Measurements from ENCODE around the gene SCAPER.

Gene SCAPER

GRCh38 chr15:76384409-76384808, 520.7 kb downstream of the SCAPER start:
- Histone ChIP-seq H3K27ac (replicated peaks; ENCODE audit: low read length) (no peak overlapping the region), H3K4me1 (ENCODE audit: control insufficient read depth in 2 of 2, insufficient read depth in 1 of 2, low read depth in 1 of 2, low read length in 2 of 2) (no peaks in the 10 kb centered on the region), H3K14ac (ENCODE audit: low read length) (no peak overlapping the region), H3K9me3 (replicated peaks in 1 of 2; ENCODE audit: control insufficient read depth in 2 of 2, insufficient read depth in 1 of 2, low read depth in 1 of 2, low read length in 2 of 2) (no peaks in the 10 kb centered on the region), H3K4ac (ENCODE audit: low read length) (no peak overlapping the region), H3K4me2 (ENCODE audit: insufficient read depth, low read length, poor library complexity, severe bottlenecking) (no peak overlapping the region), H3K36me3 (replicated peaks in 1 of 2; ENCODE audit: control insufficient read depth in 2 of 2, insufficient read depth in 2 of 2, low read length in 2 of 2) (no peaks in the 10 kb centered on the region), H4K8ac (ENCODE audit: low read depth, low read length) (no peak overlapping the region), H3K9ac (ENCODE audit: low read depth, low read length, poor library complexity) (no peak overlapping the region), H2BK15ac (ENCODE audit: low read length) (no peak overlapping the region), H3K27me3 (ENCODE audit: control insufficient read depth in 3 of 3, insufficient read depth in 3 of 3, low read depth in 1 of 3, low read length in 3 of 3) (no peaks in the 10 kb centered on the region), H4K91ac (ENCODE audit: low read depth, low read length, poor library complexity) (no peak overlapping the region), H2AK5ac (ENCODE audit: low read depth, low read length) (no peak overlapping the region), H2BK5ac (ENCODE audit: low read length) (no peak overlapping the region), H3K4me3 (ENCODE audit: low read length in 2 of 2) (no peak overlapping the region), H2BK120ac (ENCODE audit: low read depth, low read length) (no peak overlapping the region), H3K79me1 (ENCODE audit: low read depth, low read length) (no peaks in the 10 kb centered on the region), H2AFZ (ENCODE audit: low read length) (no peak overlapping the region), H3K18ac (ENCODE audit: low read length) (no peak overlapping the region), H2BK12ac (ENCODE audit: low read length) (no peak overlapping the region), H3K23ac (ENCODE audit: low read depth, low read length, poor library complexity) (no peak overlapping the region)
- no peak for DNase-seq (ENCODE audit: low spot score)
- WGBS, 2 donors (ENCODE audit: extremely low coverage in 2 of 2, insufficient read length in 2 of 2, insufficient replicate concordance in 1 of 2): no CpG with 5 or more reads among the region's 2 CpGs

DNA sequence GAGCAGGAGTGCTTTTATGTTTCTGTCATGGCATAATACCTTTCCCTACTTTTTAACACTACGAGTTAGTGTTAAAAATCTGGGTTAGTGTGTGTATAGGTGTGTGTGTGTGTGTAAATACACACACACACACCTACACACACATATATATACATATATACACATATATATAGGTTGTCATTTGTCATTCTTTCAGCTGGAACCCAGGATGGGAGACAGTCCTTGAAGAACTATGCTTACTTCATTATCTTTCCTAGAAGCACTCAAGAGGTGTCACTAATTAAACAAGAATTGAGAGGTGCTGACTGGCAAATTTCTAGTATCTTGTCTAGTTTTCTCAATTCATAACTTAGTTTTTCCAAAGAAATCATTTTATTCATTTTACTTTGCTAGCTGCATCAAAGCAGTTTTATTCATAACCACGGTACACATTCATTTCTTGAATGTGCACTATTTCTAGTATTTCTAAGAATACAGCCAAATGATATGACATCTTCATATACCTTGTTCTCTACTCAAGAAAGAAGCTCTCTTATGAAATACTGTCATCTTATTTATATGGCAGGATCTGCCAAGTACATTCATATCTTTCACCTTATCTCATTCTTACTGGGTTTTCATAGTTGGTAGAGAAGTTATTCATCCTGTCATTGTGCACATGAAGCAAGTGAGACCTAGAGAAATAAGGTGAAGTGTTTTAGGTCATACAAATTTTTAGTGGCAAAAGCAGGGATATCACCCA, 522.0 kb downstream of the SCAPER start:
- Histone ChIP-seq H4K91ac (ENCODE audit: low read depth, low read length, poor library complexity) (no peak overlapping the region), H3K27ac (replicated peaks; ENCODE audit: low read length) (no peak overlapping the region), H3K4me3 (ENCODE audit: low read length in 2 of 2) (no peak overlapping the region), H4K8ac (ENCODE audit: low read depth, low read length) (no peak overlapping the region), H3K9me3 (replicated peaks in 1 of 2; ENCODE audit: control insufficient read depth in 2 of 2, insufficient read depth in 1 of 2, low read depth in 1 of 2, low read length in 2 of 2) (no peaks in the 10 kb centered on the region), H2AK5ac (ENCODE audit: low read depth, low read length) (no peak overlapping the region), H3K14ac (ENCODE audit: low read length) (no peak overlapping the region), H3K27me3 (ENCODE audit: control insufficient read depth in 3 of 3, insufficient read depth in 3 of 3, low read depth in 1 of 3, low read length in 3 of 3) (no peaks in the 10 kb centered on the region), H3K23ac (ENCODE audit: low read depth, low read length, poor library complexity) (no peak overlapping the region), H3K36me3 (replicated peaks in 1 of 2; ENCODE audit: control insufficient read depth in 2 of 2, insufficient read depth in 2 of 2, low read length in 2 of 2) (no peaks in the 10 kb centered on the region), H3K18ac (ENCODE audit: low read length) (no peak overlapping the region), H2AFZ (ENCODE audit: low read length) (no peak overlapping the region), H3K9ac (ENCODE audit: low read depth, low read length, poor library complexity) (no peak overlapping the region), H2BK120ac (ENCODE audit: low read depth, low read length) (no peak overlapping the region), H2BK12ac (ENCODE audit: low read length) (no peak overlapping the region), H3K79me1 (ENCODE audit: low read depth, low read length) (no peaks in the 10 kb centered on the region), H2BK15ac (ENCODE audit: low read length) (no peak overlapping the region), H3K4me1 (ENCODE audit: control insufficient read depth in 2 of 2, insufficient read depth in 1 of 2, low read depth in 1 of 2, low read length in 2 of 2) (no peaks in the 10 kb centered on the region), H2BK5ac (ENCODE audit: low read length) (no peak overlapping the region), H3K4me2 (ENCODE audit: insufficient read depth, low read length, poor library complexity, severe bottlenecking) (no peak overlapping the region), H3K4ac (ENCODE audit: low read length) (no peak overlapping the region)
- no peak for DNase-seq (ENCODE audit: low spot score)
- WGBS, 2 donors (ENCODE audit: extremely low coverage in 2 of 2, insufficient read length in 2 of 2, insufficient replicate concordance in 1 of 2): no CpG with 5 or more reads among the region's 2 CpGs

GRCh38 chr15:76381366-76381765, 523.8 kb downstream of the SCAPER start:
- H2BK15ac ChIP-seq (ENCODE audit: low read length): no peak overlapping the region
- no peaks in the 10 kb centered on the region for H3K27me3 ChIP-seq (ENCODE audit: control insufficient read depth in 3 of 3, insufficient read depth in 3 of 3, low read depth in 1 of 3, low read length in 3 of 3)
- no peak overlapping the region for H3K27ac ChIP-seq (replicated peaks; ENCODE audit: low read length)
- H3K9ac ChIP-seq (ENCODE audit: low read depth, low read length, poor library complexity): no peak overlapping the region
- H3K4me3 ChIP-seq (ENCODE audit: low read length in 2 of 2): no peak overlapping the region
- H3K9me3 ChIP-seq (replicated peaks in 1 of 2; ENCODE audit: control insufficient read depth in 2 of 2, insufficient read depth in 1 of 2, low read depth in 1 of 2, low read length in 2 of 2): no peaks in the 10 kb centered on the region
- no peak overlapping the region for H3K23ac ChIP-seq (ENCODE audit: low read depth, low read length, poor library complexity)
- H3K4me2 ChIP-seq (ENCODE audit: insufficient read depth, low read length, poor library complexity, severe bottlenecking): no peak overlapping the region
- no peaks in the 10 kb centered on the region for H3K79me1 ChIP-seq (ENCODE audit: low read depth, low read length)
- no peak overlapping the region for H3K18ac ChIP-seq (ENCODE audit: low read length)
- H2BK120ac ChIP-seq (ENCODE audit: low read depth, low read length): no peak overlapping the region
- H3K36me3 ChIP-seq (replicated peaks in 1 of 2; ENCODE audit: control insufficient read depth in 2 of 2, insufficient read depth in 2 of 2, low read length in 2 of 2): no peaks in the 10 kb centered on the region
- no CpG with 5 or more reads among the region's 4 CpGs for WGBS, 2 donors (ENCODE audit: extremely low coverage in 2 of 2, insufficient read length in 2 of 2, insufficient replicate concordance in 1 of 2)
- H2BK5ac ChIP-seq (ENCODE audit: low read length): no peak overlapping the region
- no peak overlapping the region for H2AFZ ChIP-seq (ENCODE audit: low read length)
- no peak overlapping the region for H4K91ac ChIP-seq (ENCODE audit: low read depth, low read length, poor library complexity)
- H3K4me1 ChIP-seq (ENCODE audit: control insufficient read depth in 2 of 2, insufficient read depth in 1 of 2, low read depth in 1 of 2, low read length in 2 of 2): peaks cover 2 to 7% of the 10 kb centered on the region in 2 donors
- no peak overlapping the region for H3K14ac ChIP-seq (ENCODE audit: low read length)
- no peak overlapping the region for H4K8ac ChIP-seq (ENCODE audit: low read depth, low read length)
- no peak overlapping the region for H2BK12ac ChIP-seq (ENCODE audit: low read length)
- H2AK5ac ChIP-seq (ENCODE audit: low read depth, low read length): no peak overlapping the region
- no peak for DNase-seq (ENCODE audit: low spot score)
- H3K4ac ChIP-seq (ENCODE audit: low read length): no peak overlapping the region

DNA sequence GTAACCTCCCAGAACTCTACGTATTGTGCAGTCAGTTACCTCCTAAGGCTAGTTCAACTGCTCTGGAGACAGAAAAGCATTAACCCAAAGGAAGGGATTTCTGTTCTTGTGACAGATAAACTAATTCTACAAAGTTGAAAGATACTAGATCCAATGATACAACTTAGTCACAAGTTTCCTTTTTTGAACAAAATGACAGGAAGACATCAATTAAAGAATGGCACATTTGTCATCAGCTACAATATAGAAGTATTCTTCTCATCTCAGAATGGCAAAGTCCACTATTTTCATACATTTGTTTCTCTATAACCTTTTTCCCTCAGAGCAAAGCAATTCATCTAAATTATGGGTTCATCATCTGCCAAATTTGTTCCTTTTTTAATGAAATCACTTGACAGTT, 524.9 kb downstream of the SCAPER start:
- Histone ChIP-seq H4K91ac (ENCODE audit: low read depth, low read length, poor library complexity) (no peak overlapping the region), H3K23ac (ENCODE audit: low read depth, low read length, poor library complexity) (no peak overlapping the region), H2BK120ac (ENCODE audit: low read depth, low read length) (no peak overlapping the region), H3K4me3 (ENCODE audit: low read length in 2 of 2) (no peak overlapping the region), H2BK12ac (ENCODE audit: low read length) (no peak overlapping the region), H2AFZ (ENCODE audit: low read length) (no peak overlapping the region), H3K9ac (ENCODE audit: low read depth, low read length, poor library complexity) (no peak overlapping the region), H2BK15ac (ENCODE audit: low read length) (no peak overlapping the region), H3K4me1 (ENCODE audit: control insufficient read depth in 2 of 2, insufficient read depth in 1 of 2, low read depth in 1 of 2, low read length in 2 of 2) (peaks cover 6 to 13% of the 10 kb centered on the region in 2 donors), H3K27me3 (ENCODE audit: control insufficient read depth in 3 of 3, insufficient read depth in 3 of 3, low read depth in 1 of 3, low read length in 3 of 3) (no peaks in the 10 kb centered on the region), H3K4ac (ENCODE audit: low read length) (no peak overlapping the region), H2AK5ac (ENCODE audit: low read depth, low read length) (no peak overlapping the region), H3K27ac (replicated peaks; ENCODE audit: low read length) (no peak overlapping the region), H3K4me2 (ENCODE audit: insufficient read depth, low read length, poor library complexity, severe bottlenecking) (no peak overlapping the region), H3K79me1 (ENCODE audit: low read depth, low read length) (no peaks in the 10 kb centered on the region), H3K36me3 (replicated peaks in 1 of 2; ENCODE audit: control insufficient read depth in 2 of 2, insufficient read depth in 2 of 2, low read length in 2 of 2) (no peaks in the 10 kb centered on the region), H3K18ac (ENCODE audit: low read length) (no peak overlapping the region), H3K14ac (ENCODE audit: low read length) (no peak overlapping the region), H4K8ac (ENCODE audit: low read depth, low read length) (no peak overlapping the region), H2BK5ac (ENCODE audit: low read length) (no peak overlapping the region), H3K9me3 (replicated peaks in 1 of 2; ENCODE audit: control insufficient read depth in 2 of 2, insufficient read depth in 1 of 2, low read depth in 1 of 2, low read length in 2 of 2) (no peaks in the 10 kb centered on the region)
- no peak for DNase-seq (ENCODE audit: low spot score)
- no CpG with 5 or more reads among the region's 1 CpG for WGBS, 2 donors (ENCODE audit: extremely low coverage in 2 of 2, insufficient read length in 2 of 2, insufficient replicate concordance in 1 of 2)

All from neuronal stem cell (in vitro differentiated cells).